GM23338 (cell line): ENCODE measurements around the gene PKHD1. TPM values are rescaled to one million over a fixed set of nuclear protein-coding genes. Genes with fewer than 3 reads are reported as not detected.

Experiments used
- ATAC-seq: fragments of 200-7000 bp; cut with Tn5 transposase; 3 replicates; pipeline ENCODE4 v1.9.1; 2020
- DNase-seq: peaks from one replicate; pipeline ENCODE4 v3.0.0-alpha.2; 2015; ENCODE audit warnings: low spot score
- H2AFZ ChIP-seq: fragments of 200-600 bp; sonication (generic); 2 replicates; pipeline ENCODE4 v1.8.0; 2016; ENCODE audit warnings: antibody characterized with exemption, mild to moderate bottlenecking, moderate library complexity
- H3F3A ChIP-seq: fragments of 200-600 bp; sonication (generic); replicated peaks from 2 replicates; pipeline ENCODE4 v1.8.0; 2017; ENCODE audit warnings: antibody characterized with exemption, mixed run types, low read depth
- H3K27ac ChIP-seq: fragments of 200-600 bp; sonication (generic); 2 replicates; pipeline ENCODE4 v1.6.1; 2016; ENCODE audit warnings: low read depth
- H3K27me3 ChIP-seq: fragments of 200-600 bp; sonication (generic); 2 replicates; pipeline ENCODE4 v1.8.0; 2016; ENCODE audit warnings: mild to moderate bottlenecking, mixed run types, moderate library complexity; ENCODE audit not compliant: insufficient read depth
- H3K36me3 ChIP-seq: fragments of 200-600 bp; sonication (generic); 2 replicates; pipeline ENCODE4 v1.8.0; 2016; ENCODE audit warnings: mild to moderate bottlenecking; ENCODE audit not compliant: insufficient read depth
- H3K4me1 ChIP-seq: fragments of 200-600 bp; sonication (generic); 2 replicates; pipeline ENCODE4 v1.8.0; 2016; ENCODE audit warnings: mild to moderate bottlenecking, moderate library complexity; ENCODE audit not compliant: insufficient read depth
- H3K4me2 ChIP-seq: fragments of 200-600 bp; sonication (generic); 2 replicates; pipeline ENCODE4 v1.7.1; 2017; ENCODE audit warnings: mixed run types
- H3K4me3 ChIP-seq: fragments of 200-600 bp; sonication (generic); 2 replicates; pipeline ENCODE4 v1.6.1; 2016; ENCODE audit warnings: mixed run types
- H3K79me2 ChIP-seq: fragments of 200-600 bp; sonication (generic); replicated peaks from 2 replicates; pipeline ENCODE4 v1.8.0; 2017; ENCODE audit warnings: mild to moderate bottlenecking; ENCODE audit not compliant: insufficient read depth
- H3K9me2 ChIP-seq: fragments of 200-600 bp; sonication (generic); 2 replicates; pipeline ENCODE4 v1.8.0; 2017; ENCODE audit not compliant: insufficient read depth
- H4K20me1 ChIP-seq: fragments of 200-600 bp; sonication (generic); replicated peaks from 2 replicates; pipeline ENCODE4 v1.8.0; 2017; ENCODE audit warnings: mild to moderate bottlenecking; ENCODE audit not compliant: insufficient read depth
- H3K27ac Mint-ChIP-seq: 2 replicates; pipeline ENCODE4 v1.8.0; 2020; ENCODE audit warnings: inconsistent platforms, mild to moderate bottlenecking, moderate library complexity, mixed read lengths
- H3K27me3 Mint-ChIP-seq: 3 replicates; pipeline ENCODE4 v1.8.0; 2022; ENCODE audit warnings: low read depth, mild to moderate bottlenecking, moderate library complexity, mixed read lengths, inconsistent platforms; ENCODE audit not compliant: insufficient read depth, poor library complexity
- H3K36me3 Mint-ChIP-seq: 3 replicates; pipeline ENCODE4 v1.8.0; 2021; ENCODE audit warnings: low read depth, mild to moderate bottlenecking, inconsistent platforms, moderate library complexity, mixed read lengths
- H3K4me1 Mint-ChIP-seq: 3 replicates; pipeline ENCODE4 v1.8.0; 2020; ENCODE audit warnings: mild to moderate bottlenecking, inconsistent platforms, mixed read lengths
- H3K4me3 Mint-ChIP-seq: 3 replicates; pipeline ENCODE4 v1.8.0; 2021; ENCODE audit warnings: moderate library complexity, mild to moderate bottlenecking, inconsistent platforms, mixed read lengths
- H3K9me3 Mint-ChIP-seq: 3 replicates; pipeline ENCODE4 v1.8.0; 2020; ENCODE audit warnings: moderate library complexity, mild to moderate bottlenecking, inconsistent platforms, mixed read lengths
- CREB1 ChIP-seq: fragments of 250-450 bp; sonication (Bioruptor Pico); IDR thresholded peaks from 2 replicates; pipeline ENCODE4 v1.5.0; 2020; ENCODE audit warnings: low read depth, mild to moderate bottlenecking, moderate library complexity
- ETS1 ChIP-seq: IDR thresholded peaks from 2 replicates; pipeline ENCODE4 v1.6.1; 2016; ENCODE audit warnings: antibody characterized with exemption
- EZH2 ChIP-seq: fragments of 200-600 bp; sonication (generic); IDR thresholded peaks from one replicate; pipeline ENCODE4 v1.8.0; 2017; ENCODE audit warnings: antibody characterized with exemption, mild to moderate bottlenecking, low read depth; ENCODE audit not compliant: unreplicated experiment
- EZH2phosphoT487 ChIP-seq: fragments of 200-600 bp; sonication (generic); IDR thresholded peaks from one replicate; pipeline ENCODE4 v1.8.1; 2018; ENCODE audit warnings: antibody characterized with exemption; ENCODE audit not compliant: unreplicated experiment
- JUNB ChIP-seq: IDR thresholded peaks from one replicate; pipeline ENCODE4 v1.6.1; 2016; ENCODE audit warnings: antibody characterized with exemption; ENCODE audit not compliant: unreplicated experiment
- NANOG ChIP-seq: IDR thresholded peaks from 2 replicates; pipeline ENCODE4 v1.6.1; 2016; ENCODE audit warnings: antibody characterized with exemption, borderline replicate concordance
- POLR2AphosphoS5 ChIP-seq: IDR thresholded peaks from 2 replicates; pipeline ENCODE4 v1.6.1; 2016; ENCODE audit warnings: antibody characterized with exemption, low read depth
- STAT1 ChIP-seq: IDR thresholded peaks from one replicate; pipeline ENCODE4 v1.6.1; 2016; ENCODE audit warnings: antibody characterized with exemption; ENCODE audit not compliant: unreplicated experiment
- ZNF114 ChIP-seq: fragments of 250-450 bp; sonication (Bioruptor Pico); IDR thresholded peaks from 2 replicates; pipeline ENCODE4 v1.5.0; 2020; ENCODE audit warnings: mild to moderate bottlenecking, moderate library complexity
- ZNF331 ChIP-seq: fragments of 250-450 bp; sonication (Bioruptor Pico); IDR thresholded peaks from 2 replicates; pipeline ENCODE4 v1.5.0; 2020; ENCODE audit warnings: low read depth, mild to moderate bottlenecking, moderate library complexity
- ZNF462 ChIP-seq: fragments of 250-450 bp; sonication (Bioruptor Pico); IDR thresholded peaks from 2 replicates; pipeline ENCODE4 v1.5.0; 2020; ENCODE audit warnings: mild to moderate bottlenecking, moderate library complexity
- polyA plus RNA-seq: library from polyadenylated mRNA; unstranded; fragments of >200 nt; fragmentation: Nextera tagmentation; extraction: Ambion mirVana; gene quantifications from 2 replicates; pipeline ENCODE4 v1.2.1, GENCODE V29; 2016
- total RNA-seq: library from RNA; depleted of rRNA; stranded (reverse); fragments of >200 nt; shearing (Covaris generic); gene quantifications from 2 replicates; pipeline ENCODE4 v1.2.3, GENCODE V29; 2014
- TF ChIP-seq, protein P1 (sequence below): IDR thresholded peaks from one replicate; pipeline ENCODE4 v1.6.1; 2018; ENCODE audit warnings: antibody characterized with exemption; ENCODE audit not compliant: unreplicated experiment

PKHD1 gene
- total and polyA plus RNA-seq, 2 experiments from 2014 or later = 0.03 to 0.07 TPM

GRCh38 chr6:51915098-51915497 is 172.3 kb downstream of the PKHD1 start:
- H2AFZ ChIP-seq = peak overlapping the region; percentile 91
- H3K4me2 ChIP-seq = no peak overlapping the region
- H3F3A ChIP-seq = no peaks in the 10 kb centered on the region
- ATAC-seq (no peak), DNase-seq (no peak)
- no peak for TF ChIP-seq STAT1
- H3K27ac ChIP-seq = no peak overlapping the region
- no peaks in the 10 kb centered on the region for H3K4me1 Mint-ChIP-seq
- H3K27me3 ChIP-seq = no peaks in the 10 kb centered on the region
- H4K20me1 ChIP-seq = no peaks in the 10 kb centered on the region
- H3K4me3 ChIP-seq = no peak overlapping the region
- H3K79me2 ChIP-seq = no peaks in the 10 kb centered on the region
- H3K36me3 Mint-ChIP-seq = no peaks in the 10 kb centered on the region; the same call in 2 of the 3 replicates
- H3K36me3 ChIP-seq = no peaks in the 10 kb centered on the region
- no peak overlapping the region for H3K4me3 Mint-ChIP-seq
- peaks cover 6% of the 10 kb centered on the region; the same call in 1 of the 2 replicates for H3K9me2 ChIP-seq
- H3K27me3 Mint-ChIP-seq = peaks cover 1% of the 10 kb centered on the region
- H3K9me3 Mint-ChIP-seq = peaks cover 12% of the 10 kb centered on the region; the same call in 2 of the 3 replicates
- H3K4me1 ChIP-seq = peaks cover 4% of the 10 kb centered on the region; the same call in 1 of the 2 replicates
- no peak overlapping the region for H3K27ac Mint-ChIP-seq

DNA sequence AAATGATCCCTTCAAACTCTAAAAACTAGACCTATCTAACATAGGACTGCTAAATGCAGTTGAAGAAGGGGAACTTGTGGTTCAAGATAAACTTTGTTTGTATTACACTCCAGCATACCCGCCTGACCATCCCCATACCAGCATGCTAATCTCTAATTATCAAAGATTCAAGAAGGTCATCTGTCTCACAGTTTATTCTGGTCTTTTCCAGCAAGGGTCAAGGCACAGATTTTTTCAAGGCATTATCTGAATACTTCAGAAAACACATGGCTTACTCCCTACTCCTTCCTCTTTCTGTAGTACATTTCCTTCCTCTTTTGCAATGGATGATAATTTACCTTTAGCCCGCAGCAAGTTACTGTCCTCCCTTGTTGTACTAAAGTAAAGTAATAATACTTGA is 174.1 kb downstream of the PKHD1 start:
- Mint-ChIP-seq H3K36me3 (no peaks in the 10 kb centered on the region; the same call in 2 of the 3 replicates), H3K9me3 (peaks cover under 1% of the 10 kb centered on the region; the same call in 1 of the 3 replicates), H3K4me3 (no peak overlapping the region), H3K4me1 (peaks cover 6% of the 10 kb centered on the region; the same call in 2 of the 3 replicates), H3K27me3 (peaks cover 1% of the 10 kb centered on the region), H3K27ac (no peak overlapping the region)
- no peak overlapping the region for H2AFZ ChIP-seq
- ATAC-seq (no peak), DNase-seq (no peak)
- H3K9me2 ChIP-seq = peaks cover 6% of the 10 kb centered on the region; the same call in 1 of the 2 replicates
- no peaks in the 10 kb centered on the region for H4K20me1 ChIP-seq
- H3K4me3 ChIP-seq = no peak overlapping the region
- no peaks in the 10 kb centered on the region for H3K36me3 ChIP-seq
- H3K79me2 ChIP-seq = no peaks in the 10 kb centered on the region
- no peak overlapping the region for H3K27ac ChIP-seq
- H3K27me3 ChIP-seq = no peaks in the 10 kb centered on the region
- no peaks in the 10 kb centered on the region for H3F3A ChIP-seq
- peaks cover 4% of the 10 kb centered on the region; the same call in 1 of the 2 replicates for H3K4me1 ChIP-seq
- no peak overlapping the region for H3K4me2 ChIP-seq
- TF ChIP-seq ZNF462 (CRISPR knock-in tag) = no peak
- TF ChIP-seq, protein P1, sequence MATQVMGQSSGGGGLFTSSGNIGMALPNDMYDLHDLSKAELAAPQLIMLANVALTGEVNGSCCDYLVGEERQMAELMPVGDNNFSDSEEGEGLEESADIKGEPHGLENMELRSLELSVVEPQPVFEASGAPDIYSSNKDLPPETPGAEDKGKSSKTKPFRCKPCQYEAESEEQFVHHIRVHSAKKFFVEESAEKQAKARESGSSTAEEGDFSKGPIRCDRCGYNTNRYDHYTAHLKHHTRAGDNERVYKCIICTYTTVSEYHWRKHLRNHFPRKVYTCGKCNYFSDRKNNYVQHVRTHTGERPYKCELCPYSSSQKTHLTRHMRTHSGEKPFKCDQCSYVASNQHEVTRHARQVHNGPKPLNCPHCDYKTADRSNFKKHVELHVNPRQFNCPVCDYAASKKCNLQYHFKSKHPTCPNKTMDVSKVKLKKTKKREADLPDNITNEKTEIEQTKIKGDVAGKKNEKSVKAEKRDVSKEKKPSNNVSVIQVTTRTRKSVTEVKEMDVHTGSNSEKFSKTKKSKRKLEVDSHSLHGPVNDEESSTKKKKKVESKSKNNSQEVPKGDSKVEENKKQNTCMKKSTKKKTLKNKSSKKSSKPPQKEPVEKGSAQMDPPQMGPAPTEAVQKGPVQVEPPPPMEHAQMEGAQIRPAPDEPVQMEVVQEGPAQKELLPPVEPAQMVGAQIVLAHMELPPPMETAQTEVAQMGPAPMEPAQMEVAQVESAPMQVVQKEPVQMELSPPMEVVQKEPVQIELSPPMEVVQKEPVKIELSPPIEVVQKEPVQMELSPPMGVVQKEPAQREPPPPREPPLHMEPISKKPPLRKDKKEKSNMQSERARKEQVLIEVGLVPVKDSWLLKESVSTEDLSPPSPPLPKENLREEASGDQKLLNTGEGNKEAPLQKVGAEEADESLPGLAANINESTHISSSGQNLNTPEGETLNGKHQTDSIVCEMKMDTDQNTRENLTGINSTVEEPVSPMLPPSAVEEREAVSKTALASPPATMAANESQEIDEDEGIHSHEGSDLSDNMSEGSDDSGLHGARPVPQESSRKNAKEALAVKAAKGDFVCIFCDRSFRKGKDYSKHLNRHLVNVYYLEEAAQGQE = no peak
- TF ChIP-seq ZNF331 (CRISPR knock-in tag) = no peak
- TF ChIP-seq JUNB = no peak
- TF ChIP-seq STAT1 = no peak
- TF ChIP-seq EZH2 = no peak
- no peak for TF ChIP-seq POLR2AphosphoS5
- TF ChIP-seq CREB1 (CRISPR knock-in tag) = no peak
- no peak for TF ChIP-seq EZH2phosphoT487
- TF ChIP-seq ETS1 = no peak
- TF ChIP-seq ZNF114 (CRISPR knock-in tag) = no peak
- TF ChIP-seq NANOG = no peak
